Nephron progenitor cell (in vitro differentiated cells): ENCODE data around the gene ZBED3.
A peak's percentile ranks its signal among the peaks of the same experiment; 100 is the strongest.
"Not testable (repeated sequence)": the region's sequence is repeated elsewhere in the genome, so short reads cannot be mapped to it uniquely, and the experiment has no call there.

ENCODE experiments used
- DNase-seq: peaks from one replicate; pipeline ENCODE4 v3.0.0; 2021
- H3K27ac Mint-ChIP-seq: 2 replicates; pipeline ENCODE4 v1.8.0; 2021; ENCODE audit warnings: mild to moderate bottlenecking, moderate library complexity, mixed read lengths
- H3K27me3 Mint-ChIP-seq: 2 replicates; pipeline ENCODE4 v1.8.0; 2021; ENCODE audit warnings: mild to moderate bottlenecking, low read depth, mixed read lengths; ENCODE audit not compliant: poor library complexity
- H3K36me3 Mint-ChIP-seq: 2 replicates; pipeline ENCODE4 v1.8.0; 2021; ENCODE audit warnings: low read depth, mixed read lengths
- H3K4me1 Mint-ChIP-seq: 2 replicates; pipeline ENCODE4 v1.8.0; 2021; ENCODE audit warnings: mixed read lengths
- H3K4me3 Mint-ChIP-seq: 2 replicates; pipeline ENCODE4 v1.8.0; 2021; ENCODE audit warnings: mild to moderate bottlenecking, moderate library complexity, mixed read lengths
- H3K9me3 Mint-ChIP-seq: 2 replicates; pipeline ENCODE4 v1.8.0; 2021; ENCODE audit warnings: mild to moderate bottlenecking, moderate library complexity, mixed read lengths
- TF ChIP-seq, protein P1 (sequence below): fragments of 200-600 bp; sonication (generic); IDR thresholded peaks from 2 replicates; pipeline ENCODE4 v1.5.0; 2021; ENCODE audit warnings: antibody characterized with exemption

Gene ZBED3

DNA sequence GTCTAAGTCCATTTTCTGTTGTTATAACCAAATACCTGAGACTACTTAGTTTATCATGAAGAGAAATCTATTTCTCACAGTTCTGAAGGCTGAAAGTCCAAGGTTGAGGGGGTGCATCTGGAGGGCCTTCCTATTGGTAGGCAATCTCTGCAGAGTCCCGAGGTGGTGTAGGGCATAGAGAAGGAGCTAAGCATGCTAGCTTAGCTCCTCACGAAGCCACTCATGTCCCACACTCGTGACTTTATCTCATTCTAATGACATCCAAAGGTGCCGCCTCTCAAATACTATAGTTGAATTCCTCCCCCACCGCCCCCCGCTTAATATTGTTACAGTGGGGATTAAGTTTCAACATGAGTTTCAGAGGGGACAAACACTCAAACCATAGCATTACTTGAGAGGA, 36.0 kb upstream of the ZBED3 start:
- Mint-ChIP-seq H3K36me3 (peaks cover 83% of the 10 kb centered on the region), H3K4me3 (no peak overlapping the region), H3K9me3 (peaks cover 13% of the 10 kb centered on the region), H3K27ac (no peak overlapping the region), H3K4me1 (no peaks in the 10 kb centered on the region), H3K27me3 (no peaks in the 10 kb centered on the region)
- TF ChIP-seq, protein P1, sequence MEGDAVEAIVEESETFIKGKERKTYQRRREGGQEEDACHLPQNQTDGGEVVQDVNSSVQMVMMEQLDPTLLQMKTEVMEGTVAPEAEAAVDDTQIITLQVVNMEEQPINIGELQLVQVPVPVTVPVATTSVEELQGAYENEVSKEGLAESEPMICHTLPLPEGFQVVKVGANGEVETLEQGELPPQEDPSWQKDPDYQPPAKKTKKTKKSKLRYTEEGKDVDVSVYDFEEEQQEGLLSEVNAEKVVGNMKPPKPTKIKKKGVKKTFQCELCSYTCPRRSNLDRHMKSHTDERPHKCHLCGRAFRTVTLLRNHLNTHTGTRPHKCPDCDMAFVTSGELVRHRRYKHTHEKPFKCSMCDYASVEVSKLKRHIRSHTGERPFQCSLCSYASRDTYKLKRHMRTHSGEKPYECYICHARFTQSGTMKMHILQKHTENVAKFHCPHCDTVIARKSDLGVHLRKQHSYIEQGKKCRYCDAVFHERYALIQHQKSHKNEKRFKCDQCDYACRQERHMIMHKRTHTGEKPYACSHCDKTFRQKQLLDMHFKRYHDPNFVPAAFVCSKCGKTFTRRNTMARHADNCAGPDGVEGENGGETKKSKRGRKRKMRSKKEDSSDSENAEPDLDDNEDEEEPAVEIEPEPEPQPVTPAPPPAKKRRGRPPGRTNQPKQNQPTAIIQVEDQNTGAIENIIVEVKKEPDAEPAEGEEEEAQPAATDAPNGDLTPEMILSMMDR: no peak
- no peak for DNase-seq

DNA sequence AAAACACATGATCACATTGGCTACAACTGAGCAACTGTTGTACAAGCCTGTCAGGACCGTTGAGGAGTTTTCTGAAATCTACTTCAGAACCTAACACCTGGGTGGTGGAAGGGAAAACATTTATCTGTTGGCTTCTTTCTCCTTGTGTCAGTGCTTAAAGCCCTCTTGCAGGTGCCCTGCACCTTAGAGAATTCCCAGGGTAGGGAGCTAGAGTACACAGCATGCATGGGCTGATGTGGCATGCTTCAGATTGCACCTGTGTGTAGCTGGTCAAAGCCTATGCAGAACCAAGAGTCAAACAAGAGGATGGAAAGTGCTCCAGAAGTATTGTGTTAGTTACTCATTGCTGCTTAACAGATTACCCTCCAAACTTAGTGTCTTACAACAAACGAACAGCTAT, 33.6 kb upstream of the ZBED3 start:
- TF ChIP-seq, protein P1: no peak
- Mint-ChIP-seq H3K4me3 (no peak overlapping the region), H3K27ac (no peak overlapping the region), H3K27me3 (no peaks in the 10 kb centered on the region), H3K4me1 (no peaks in the 10 kb centered on the region), H3K36me3 (peaks cover 78% of the 10 kb centered on the region), H3K9me3 (peaks cover 13% of the 10 kb centered on the region)
- no peak for DNase-seq

DNA sequence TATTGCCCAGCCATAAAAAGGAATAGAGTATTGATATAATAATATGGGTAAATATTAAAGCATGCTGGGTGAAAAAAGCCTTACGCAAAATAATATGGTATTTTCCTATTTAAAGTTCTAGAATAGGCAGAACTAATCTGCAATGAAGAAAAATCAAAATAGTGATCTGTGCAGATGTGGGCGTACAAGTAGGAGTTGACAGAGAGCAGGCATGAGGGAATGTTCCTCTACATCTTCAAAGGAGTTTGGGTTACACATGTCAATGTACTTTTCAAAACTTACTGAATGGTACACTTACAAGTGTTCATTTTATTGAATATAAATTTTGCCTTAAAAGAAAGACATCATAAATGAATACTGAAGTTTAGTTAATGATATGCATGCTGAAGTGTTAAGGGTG, 33.0 kb upstream of the ZBED3 start:
- DNase-seq: no peak
- Mint-ChIP-seq H3K4me1 (no peaks in the 10 kb centered on the region), H3K9me3 (peaks cover 9% of the 10 kb centered on the region), H3K36me3 (peaks cover 72% of the 10 kb centered on the region), H3K27ac (no peak overlapping the region), H3K27me3 (no peaks in the 10 kb centered on the region), H3K4me3 (no peak overlapping the region)
- TF ChIP-seq, protein P1: no peak

DNA sequence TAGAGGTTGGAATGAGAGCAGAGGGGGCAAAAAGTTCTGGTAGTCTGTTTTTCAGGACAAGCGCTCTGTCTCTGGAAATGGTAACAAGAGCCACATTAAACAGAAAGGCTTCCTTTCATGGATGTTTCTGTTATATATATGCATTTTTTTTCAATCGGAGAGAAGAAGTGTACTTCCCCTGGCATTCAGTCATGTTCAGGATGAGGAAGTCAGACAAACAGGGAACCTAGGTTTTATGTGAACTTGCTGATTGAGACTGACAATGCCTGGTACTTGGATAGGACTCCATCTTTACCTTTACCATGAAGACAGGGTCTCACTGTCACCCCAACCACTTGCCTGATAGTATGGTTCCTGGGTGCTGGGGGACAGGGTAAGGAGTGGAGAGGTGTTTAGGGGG, 30.1 kb upstream of the ZBED3 start:
- H3K27ac Mint-ChIP-seq: peak overlapping the region; percentile 7
- H3K36me3 Mint-ChIP-seq: peaks cover 61% of the 10 kb centered on the region
- H3K9me3 Mint-ChIP-seq: peaks cover 25% of the 10 kb centered on the region
- H3K4me3 Mint-ChIP-seq: no peak overlapping the region
- TF ChIP-seq, protein P1: no peak
- no peak for DNase-seq
- H3K4me1 Mint-ChIP-seq: no peaks in the 10 kb centered on the region
- H3K27me3 Mint-ChIP-seq: no peaks in the 10 kb centered on the region

DNA sequence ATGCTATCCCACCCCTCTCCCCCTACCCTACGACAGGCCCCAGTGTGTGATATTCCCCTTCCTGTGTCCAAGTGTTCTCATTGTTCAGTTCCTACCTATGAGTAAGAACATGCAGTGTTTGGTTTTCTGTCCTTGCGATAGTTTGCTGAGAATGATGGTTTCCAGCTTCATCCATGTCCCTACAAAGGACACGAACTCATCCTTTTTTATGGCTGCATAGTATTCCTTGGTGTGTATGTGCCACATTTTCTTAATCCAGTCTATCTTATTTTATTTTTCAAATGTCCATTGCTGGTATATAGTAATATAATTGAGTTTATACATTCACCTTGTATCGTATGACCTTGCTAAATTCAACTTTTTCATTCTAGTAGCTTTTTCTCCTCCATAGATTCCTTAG, 19.9 kb upstream of the ZBED3 start:
- Mint-ChIP-seq H3K36me3 (peaks cover 71% of the 10 kb centered on the region), H3K9me3 (peaks cover 26% of the 10 kb centered on the region)
- H3K27ac Mint-ChIP-seq, H3K4me1 Mint-ChIP-seq, DNase-seq, H3K4me3 Mint-ChIP-seq, H3K27me3 Mint-ChIP-seq: not testable (repeated sequence)

DNA sequence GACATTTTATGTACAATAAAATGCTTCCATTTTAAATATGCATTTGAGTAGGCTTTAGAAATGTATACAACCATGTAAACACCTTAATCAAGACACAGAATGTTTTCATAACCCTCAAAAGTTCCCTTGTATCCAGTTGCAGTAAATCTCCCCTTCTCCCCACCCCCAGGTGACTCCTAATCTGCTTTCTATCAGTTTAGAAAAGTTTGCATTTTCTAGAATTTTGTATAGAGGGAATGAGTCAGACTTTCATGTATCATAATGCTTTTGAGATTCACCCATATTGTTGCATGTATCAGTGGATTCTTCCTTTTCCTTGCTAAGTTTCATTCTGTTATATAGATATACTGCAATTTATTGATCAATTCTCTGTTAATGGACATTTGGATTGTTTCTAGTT, 17.7 kb upstream of the ZBED3 start:
- Mint-ChIP-seq H3K36me3 (peaks cover 69% of the 10 kb centered on the region), H3K4me3 (no peak overlapping the region), H3K4me1 (no peaks in the 10 kb centered on the region), H3K27ac (no peak overlapping the region), H3K9me3 (peaks cover 25% of the 10 kb centered on the region), H3K27me3 (no peaks in the 10 kb centered on the region)
- TF ChIP-seq, protein P1: no peak
- no peak for DNase-seq
